Measurements from ENCODE around the gene RPL22. TPM values are rescaled to one million over a fixed set of nuclear protein-coding genes. Genes with fewer than 3 reads are reported as not detected.

The RPL22 gene
- total RNA-seq, 1 experiment from 2014 or later = 162 TPM

GRCh38 chr1:6175411-6175828, 24.0 kb downstream of the RPL22 start:
- DNase-seq (ENCODE audit: low read depth) = no peak

GRCh38 chr1:6174621-6175410, 24.6 kb downstream of the RPL22 start:
- DNase-seq (ENCODE audit: low read depth) = no peak

GRCh38 chr1:6172549-6172948, 26.8 kb downstream of the RPL22 start:
- DNase-seq (ENCODE audit: low read depth) = peak; percentile 40

- DNase-seq (ENCODE audit: low read depth) = no peak
Observed at GRCh38 chr1:6171548-6172124, 27.8 kb downstream of the RPL22 start.

- no peak for DNase-seq (ENCODE audit: low read depth)
Observed at GRCh38 chr1:6170742-6171201, 28.6 kb downstream of the RPL22 start.

- no peak for DNase-seq (ENCODE audit: low read depth)
Observed at GRCh38 chr1:6170116-6170741, 29.2 kb downstream of the RPL22 start.

GRCh38 chr1:6168947-6169586, 30.3 kb downstream of the RPL22 start:
- no peak for DNase-seq (ENCODE audit: low read depth)

- no peak for DNase-seq (ENCODE audit: low read depth)
Observed at GRCh38 chr1:6167391-6168303, 31.7 kb downstream of the RPL22 start.

- DNase-seq (ENCODE audit: low read depth) = no peak
Observed at GRCh38 chr1:6166655-6167390, 32.6 kb downstream of the RPL22 start.

- DNase-seq (ENCODE audit: low read depth) = no peak
Observed at GRCh38 chr1:6166221-6166620, 33.2 kb downstream of the RPL22 start.

GRCh38 chr1:6165441-6165985, 33.9 kb downstream of the RPL22 start:
- no peak for DNase-seq (ENCODE audit: low read depth)

GRCh38 chr1:6165027-6165426, 34.4 kb downstream of the RPL22 start:
- no peak for DNase-seq (ENCODE audit: low read depth)

GRCh38 chr1:6163973-6164617, 35.3 kb downstream of the RPL22 start:
- no peak for DNase-seq (ENCODE audit: low read depth)

- no peak for DNase-seq (ENCODE audit: low read depth)
Observed at GRCh38 chr1:6163191-6163972, 36.0 kb downstream of the RPL22 start.

- DNase-seq (ENCODE audit: low read depth) = no peak
Observed at GRCh38 chr1:6162773-6163172, 36.6 kb downstream of the RPL22 start.

- DNase-seq (ENCODE audit: low read depth) = no peak
Observed at GRCh38 chr1:6162341-6162740, 37.1 kb downstream of the RPL22 start.

- no peak for DNase-seq (ENCODE audit: low read depth)
Observed at GRCh38 chr1:6158181-6158580, 41.2 kb downstream of the RPL22 start.

GRCh38 chr1:6157528-6158174, 41.7 kb downstream of the RPL22 start:
- peak; percentile 91 for DNase-seq (ENCODE audit: low read depth)

Data from M059J (cell line).